SK-N-MC (cell line): ENCODE data around the gene RBM6.

ENCODE experiments used
- EZH2 ChIP-seq: fragments of 200-600 bp; sonication (generic); IDR thresholded peaks from one replicate; pipeline ENCODE4 v1.6.1; 2017; ENCODE audit warnings: antibody characterized with exemption
- FOXP2 ChIP-seq: optimal IDR thresholded peaks from 2 replicates; pipeline ENCODE3; 2011; ENCODE audit warnings: mild to moderate bottlenecking, moderate library complexity; ENCODE audit not compliant: insufficient read depth; ENCODE audit errors: extremely low read length, control extremely low read depth
- POLR2AphosphoS5 ChIP-seq: IDR thresholded peaks from 2 replicates; pipeline ENCODE4 v1.6.1; 2012; ENCODE audit warnings: mild to moderate bottlenecking, low read depth, low read length, borderline replicate concordance

GRCh38 chr3:49930922-49931321, 9.0 kb upstream of the RBM6 start:
- TF ChIP-seq POLR2AphosphoS5 (no peak), EZH2 (no peak), FOXP2 (no peak)
